ENCODE measurements around the gene NOC3L.

GRCh38 chr10:94308866-94309265 lies 53.9 kb downstream of the NOC3L start:
- TF ChIP-seq CTCF (IDR thresholded peaks at IDR 0.05 in 4 of 5, conservative IDR thresholded peaks at IDR 0.05 in 1 of 5) (no peak), POLR2A (IDR thresholded peaks at IDR 0.05) (no peak)
